GM18498 (cell line): Measurements from ENCODE around the gene ASMTL.
"Not testable (repeated sequence)": the region's sequence is repeated elsewhere in the genome, so short reads cannot be mapped to it uniquely, and the experiment has no call there.

Experiments used
- ATAC-seq: cut with Tn5 transposase; IDR thresholded peaks from one replicate; pipeline ENCODE4 v1.9.1; 2021; ENCODE audit warnings: mild to moderate bottlenecking, moderate library complexity; ENCODE audit not compliant: unreplicated experiment

ASMTL gene

GRCh38 chrX:1391707-1392375 is 60.9 kb downstream of the ASMTL start, which contains the start of gene SLC25A6:
Gene SLC25A6, minus strand, starts transcription at chrX:1392113. Its CDS starts 104 bp downstream, at chrX:1392009.
- peak; percentile 96 for ATAC-seq

- no peak for ATAC-seq
Measured at GRCh38 chrX:1391370-1391706, 61.4 kb downstream of the ASMTL start.

- ATAC-seq = no peak
Measured at GRCh38 chrX:1390621-1391369, 61.9 kb downstream of the ASMTL start.

GRCh38 chrX:1389993-1390285 is 62.8 kb downstream of the ASMTL start:
- ATAC-seq = no peak

- no peak for ATAC-seq
Measured at GRCh38 chrX:1389181-1389992, 63.3 kb downstream of the ASMTL start.

- no peak for ATAC-seq
Measured at GRCh38 chrX:1388651-1389050, 64.1 kb downstream of the ASMTL start.

- ATAC-seq = no peak
Measured at GRCh38 chrX:1387141-1387776, 65.5 kb downstream of the ASMTL start.

GRCh38 chrX:1386338-1387127 is 66.2 kb downstream of the ASMTL start:
- ATAC-seq = no peak

- ATAC-seq = no peak
Measured at GRCh38 chrX:1385253-1386223, 67.2 kb downstream of the ASMTL start.

GRCh38 chrX:1384658-1385252 is 68.0 kb downstream of the ASMTL start:
- no peak for ATAC-seq

GRCh38 chrX:1380672-1381233 is 72.0 kb downstream of the ASMTL start:
- no peak for ATAC-seq

- ATAC-seq = no peak
Measured at GRCh38 chrX:1378306-1378759, 74.4 kb downstream of the ASMTL start.

- no peak for ATAC-seq
Measured at GRCh38 chrX:1368385-1368698, 84.4 kb downstream of the ASMTL start.

- ATAC-seq = not testable (repeated sequence)
Measured at GRCh38 chrX:1366363-1366762, 86.3 kb downstream of the ASMTL start.

GRCh38 chrX:1361910-1362309 is 90.8 kb downstream of the ASMTL start:
- ATAC-seq = no peak

GRCh38 chrX:1361275-1361674 is 91.4 kb downstream of the ASMTL start:
- no peak for ATAC-seq

- no peak for ATAC-seq
Measured at GRCh38 chrX:1360171-1360570, 92.5 kb downstream of the ASMTL start.

GRCh38 chrX:1359477-1359873 is 93.2 kb downstream of the ASMTL start:
- no peak for ATAC-seq
